IMR-90 (cell line): ENCODE results near the gene PCK2. TPM values are rescaled to one million over a fixed set of nuclear protein-coding genes. Genes with fewer than 3 reads are reported as not detected.

Experiments
- ATAC-seq: fragments of 200-7000 bp; cut with Tn5 transposase; 2 replicates; pipeline ENCODE4 v1.9.1; 2020; ENCODE audit warnings: low read depth, mild to moderate bottlenecking, moderate library complexity
- BruUV-seq: library from RNA; stranded (reverse); fragments of 400-500 nt; replicated peaks from 2 replicates; lab custom pipeline; 2021; lab: Mats Ljungman, UMichigan
- CTCF ChIA-PET: fragments of 300-600 bp; formaldehyde crosslinking; extraction: SDS; loops from one replicate; lab custom pipeline; 2021; ENCODE audit warnings: antibody characterized with exemption; lab: Yijun Ruan, JAX
- POLR2A ChIA-PET: fragments of 300-600 bp; sonication (Branson Sonifier 250); formaldehyde crosslinking; loops from one replicate; lab custom pipeline; 2022; ENCODE audit warnings: antibody characterized with exemption; ENCODE audit not compliant: unreplicated experiment; lab: Charles Lee
- DNase-seq: peaks from one replicate; pipeline ENCODE4 v3.0.0; 2013
- H2AFZ ChIP-seq: replicated peaks from 2 replicates; pipeline ENCODE3; 2013; ENCODE audit warnings: low read length, mild to moderate bottlenecking; ENCODE audit not compliant: poor library complexity
- H2AK5ac ChIP-seq: 2 replicates; pipeline ENCODE4 v1.6.1; 2013; ENCODE audit warnings: low read depth, low read length, inconsistent platforms
- H2AK9ac ChIP-seq: replicated peaks from 2 replicates; pipeline ENCODE3; 2013; ENCODE audit warnings: mild to moderate bottlenecking, low read depth, low read length, moderate library complexity; ENCODE audit not compliant: poor library complexity
- H2BK120ac ChIP-seq: 2 replicates; pipeline ENCODE4 v1.6.1; 2013; ENCODE audit warnings: low read depth, low read length, inconsistent platforms
- H2BK15ac ChIP-seq: 3 replicates; pipeline ENCODE4 v1.6.1; 2013; ENCODE audit warnings: low read depth, low read length, inconsistent platforms
- H2BK20ac ChIP-seq: 2 replicates; pipeline ENCODE4 v1.6.1; 2013; ENCODE audit warnings: low read depth, mild to moderate bottlenecking, inconsistent platforms, low read length, moderate library complexity
- H2BK5ac ChIP-seq: 2 replicates; pipeline ENCODE4 v1.6.1; 2013; ENCODE audit warnings: mild to moderate bottlenecking, low read depth, low read length, inconsistent platforms; ENCODE audit not compliant: poor library complexity, severe bottlenecking
- H3K14ac ChIP-seq: replicated peaks from 2 replicates; pipeline ENCODE4 v1.6.1; 2013; ENCODE audit warnings: low read depth, low read length, inconsistent platforms
- H3K18ac ChIP-seq: 2 replicates; pipeline ENCODE4 v1.6.1; 2013; ENCODE audit warnings: low read depth, low read length, control low read depth
- H3K23ac ChIP-seq: 2 replicates; pipeline ENCODE4 v1.6.1; 2013; ENCODE audit warnings: low read depth, low read length, inconsistent platforms
- H3K27ac ChIP-seq: 2 replicates; pipeline ENCODE4 v1.5.1; 2013; ENCODE audit warnings: mild to moderate bottlenecking, control low read depth, low read length; ENCODE audit not compliant: insufficient read depth
- H3K27me3 ChIP-seq: 2 replicates; pipeline ENCODE4 v1.6.1; 2013; ENCODE audit warnings: low read length; ENCODE audit not compliant: control insufficient read depth, insufficient read depth
- H3K36me3 ChIP-seq: 2 replicates; pipeline ENCODE4 v1.6.1; 2013; ENCODE audit warnings: low read length, mixed read lengths; ENCODE audit not compliant: control insufficient read depth, insufficient read depth
- H3K4ac ChIP-seq: 2 replicates; pipeline ENCODE4 v1.6.1; 2013; ENCODE audit warnings: low read depth, low read length, inconsistent platforms
- H3K4me1 ChIP-seq: 2 replicates; pipeline ENCODE4 v1.6.1; 2013; ENCODE audit warnings: low read length, mixed read lengths; ENCODE audit not compliant: control insufficient read depth, insufficient read depth
- H3K4me2 ChIP-seq: 2 replicates; pipeline ENCODE4 v1.6.1; 2013; ENCODE audit warnings: low read depth, mild to moderate bottlenecking, control low read depth, low read length, moderate library complexity
- H3K4me3 ChIP-seq: 2 replicates; pipeline ENCODE4 v1.5.1; 2013; ENCODE audit warnings: low read depth, mild to moderate bottlenecking, control low read depth, low read length, moderate library complexity; ENCODE audit not compliant: insufficient read depth
- H3K56ac ChIP-seq: 2 replicates; pipeline ENCODE4 v1.6.1; 2013; ENCODE audit warnings: low read length, inconsistent platforms; ENCODE audit not compliant: insufficient read depth; ENCODE audit errors: extremely low read depth
- H3K79me1 ChIP-seq, 2 experiments: 2 replicates each; pipeline ENCODE4 v1.6.1; 2013; ENCODE audit warnings: low read length in 2 of 2, inconsistent platforms in 1 of 2, low read depth in 1 of 2
- H3K9ac ChIP-seq: 2 replicates; pipeline ENCODE4 v1.6.1; 2013; ENCODE audit warnings: low read depth, low read length, control low read depth
- H3K9me1 ChIP-seq: 2 replicates; pipeline ENCODE4 v1.6.1; 2013; ENCODE audit warnings: low read length, inconsistent platforms; ENCODE audit not compliant: insufficient read depth
- H3K9me3 ChIP-seq: 2 replicates; pipeline ENCODE4 v1.6.1; 2013; ENCODE audit warnings: low read length; ENCODE audit not compliant: control insufficient read depth, insufficient read depth
- H4K20me1 ChIP-seq: 2 replicates; pipeline ENCODE4 v1.6.1; 2013; ENCODE audit warnings: low read length, inconsistent platforms; ENCODE audit not compliant: insufficient read depth
- H4K5ac ChIP-seq: 2 replicates; pipeline ENCODE4 v1.6.1; 2013; ENCODE audit warnings: mild to moderate bottlenecking, low read depth, low read length, control low read depth
- H4K8ac ChIP-seq, 2 experiments: 2 replicates each; pipeline ENCODE4 v1.6.1; 2013; ENCODE audit warnings: low read depth in 2 of 2, low read length in 2 of 2, control low read depth in 1 of 2, inconsistent platforms in 1 of 2
- H4K91ac ChIP-seq: 2 replicates; pipeline ENCODE4 v1.6.1; 2013; ENCODE audit warnings: low read depth, low read length, inconsistent platforms; ENCODE audit not compliant: insufficient read depth
- CEBPB ChIP-seq: IDR thresholded peaks from 2 replicates; pipeline ENCODE4 v1.6.1; 2012; ENCODE audit warnings: low read depth, low read length, improper control_type of control experiment
- CHD1 ChIP-seq: IDR thresholded peaks from 2 replicates; pipeline ENCODE4 v1.6.1; 2012; ENCODE audit warnings: low read depth, low read length, improper control_type of control experiment
- ELK1 ChIP-seq: fragments of 150-350 bp; IDR thresholded peaks from 2 replicates; pipeline ENCODE4 v1.6.1; 2016; ENCODE audit warnings: low read depth, mild to moderate bottlenecking, low read length, moderate library complexity, borderline replicate concordance
- MXI1 ChIP-seq: IDR thresholded peaks from 2 replicates; pipeline ENCODE4 v1.6.1; 2012; ENCODE audit warnings: low read depth, mild to moderate bottlenecking, low read length, moderate library complexity, borderline replicate concordance
- RAD21 ChIP-seq: IDR thresholded peaks from 2 replicates; pipeline ENCODE4 v1.6.1; 2012; ENCODE audit warnings: low read length, improper control_type of control experiment
- RCOR1 ChIP-seq: IDR thresholded peaks from 2 replicates; pipeline ENCODE4 v1.6.1; 2012; ENCODE audit warnings: mild to moderate bottlenecking, low read length, improper control_type of control experiment; ENCODE audit not compliant: insufficient replicate concordance
- RFX5 ChIP-seq: IDR thresholded peaks from 2 replicates; pipeline ENCODE4 v1.8.0; 2012; ENCODE audit warnings: low read depth, mild to moderate bottlenecking, low read length, moderate library complexity
- SMC3 ChIP-seq: fragments of 150-350 bp; IDR thresholded peaks from 2 replicates; pipeline ENCODE4 v1.6.1; 2016; ENCODE audit warnings: low read depth, mild to moderate bottlenecking, antibody characterized with exemption, low read length, moderate library complexity
- dilution Hi-C: fragments of 300-500 bp; cut with HindIII; formaldehyde crosslinking; loops from one replicate; pipeline ENCODE4 v1.14.3; 2018; ENCODE audit warnings: low sequenced_read_pairs; ENCODE audit not compliant: unreplicated experiment
- in situ Hi-C: fragments of 300-500 bp; cut with MboI; formaldehyde crosslinking; loops from 3 replicates; pipeline ENCODE4 v1.14.3; 2019; ENCODE audit warnings: low sequenced_read_pairs, inconsistent platforms, mixed read lengths
- intact Hi-C: fragments of 100-400 bp; cut with micrococcal nuclease; formaldehyde crosslinking; loops from 2 replicates; pipeline ENCODE4 v1.10.0; 2022
- polyA plus RNA-seq, 3 experiments: library from polyadenylated mRNA; depleted of rRNA; stranded (reverse); fragments of >200 nt; gene quantifications; 2 replicates each; pipeline ENCODE4 v1.2.3, GENCODE V29; 2012; ENCODE audit warnings: low replicate concordance in 1 of 3
- total RNA-seq: library from RNA; depleted of rRNA; stranded (reverse); fragments of >200 nt; gene quantifications from 2 replicates; pipeline ENCODE4 v1.2.3, GENCODE V29; 2012
- TF ChIP-seq, protein P1 (sequence below): fragments of 150-350 bp; IDR thresholded peaks from 2 replicates; pipeline ENCODE4 v1.6.1; 2017; ENCODE audit warnings: mild to moderate bottlenecking, antibody characterized with exemption, low read length, low read depth

Gene PCK2
- total and polyA plus RNA-seq, 2 of the 4 experiments (the other 2 are of a cell fraction), result 13.4 to 29.4 TPM

- dilution Hi-C loops, result no loop called here
- Histone ChIP-seq H3K79me1 (no peaks in the 10 kb centered on the region), H3K9ac (no peak overlapping the region), H2BK5ac (no peak overlapping the region), H2AK9ac (no peak overlapping the region), H3K4me2 (no peak overlapping the region), H2AK5ac (no peak overlapping the region), H3K4me1 (no peaks in the 10 kb centered on the region), H3K4ac (no peak overlapping the region), H3K9me1 (no peaks in the 10 kb centered on the region), H2BK120ac (no peak overlapping the region), H3K9me3 (no peaks in the 10 kb centered on the region), H3K18ac (no peak overlapping the region), H4K20me1 (no peaks in the 10 kb centered on the region), H3K36me3 (peaks cover 8% of the 10 kb centered on the region), H4K8ac (no peak overlapping the region), H3K27me3 (no peaks in the 10 kb centered on the region), H2BK20ac (no peak overlapping the region), H4K91ac (no peak overlapping the region), H4K5ac (no peak overlapping the region), H3K4me3 (no peak overlapping the region), H3K56ac (no peak overlapping the region), H2BK15ac (no peak overlapping the region), H3K27ac (no peak overlapping the region), H3K14ac (no peak overlapping the region), H3K23ac (no peak overlapping the region), H2AFZ (no peak overlapping the region)
- ChIA-PET CTCF (interaction anchor here (0.7 kb wide), 1 partner anchor 9 kb away, joined by 3 read pairs; the partner anchor contains the start of gene PSME1), POLR2A (interaction anchor here (0.6 kb wide), 1 partner anchor 1302 kb away, joined by 3 read pairs; no protein-coding TSS in a partner anchor)
- DNase-seq, result no peak
- BruUV-seq, result no TSS peak
- TF ChIP-seq, protein P1, sequence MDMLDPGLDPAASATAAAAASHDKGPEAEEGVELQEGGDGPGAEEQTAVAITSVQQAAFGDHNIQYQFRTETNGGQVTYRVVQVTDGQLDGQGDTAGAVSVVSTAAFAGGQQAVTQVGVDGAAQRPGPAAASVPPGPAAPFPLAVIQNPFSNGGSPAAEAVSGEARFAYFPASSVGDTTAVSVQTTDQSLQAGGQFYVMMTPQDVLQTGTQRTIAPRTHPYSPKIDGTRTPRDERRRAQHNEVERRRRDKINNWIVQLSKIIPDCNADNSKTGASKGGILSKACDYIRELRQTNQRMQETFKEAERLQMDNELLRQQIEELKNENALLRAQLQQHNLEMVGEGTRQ, result no peak
- no peak for TF ChIP-seq CHD1
- no peak for TF ChIP-seq RFX5
- TF ChIP-seq SMC3, result no peak
- no peak for TF ChIP-seq RCOR1
- no peak for TF ChIP-seq CEBPB
- TF ChIP-seq MXI1, result no peak
- no peak for TF ChIP-seq RAD21
- TF ChIP-seq ELK1, result no peak
- intact Hi-C loops, result no loop called here
- no peak for ATAC-seq
- in situ Hi-C loops, result loop anchor here (25.0 kb wide), 2 partner anchors 815 to 1040 kb away; partner anchors contain the start of genes ACIN1, BCL2L2, C14orf119 and PABPN1
Measured at GRCh38 chr14:24126939-24127338, 32.8 kb downstream of the PCK2 start.
